Kidney (tissue), 14 donors: Measurements from ENCODE around the gene FRAS1. TPM values are rescaled to one million over a fixed set of nuclear protein-coding genes. Genes with fewer than 3 reads are reported as not detected.
A peak's percentile ranks its signal among the peaks of the same experiment; 100 is the strongest.

Source experiments
- DNase-seq, 5 donors: peaks; one replicate each; pipeline ENCODE4 v3.0.0-alpha.2; 2013 to 2020
- FAIRE-seq: peaks from 2 replicates; lab custom pipeline; 2012; peaks lifted over from hg19 to GRCh38; lab: Jason Lieb, UNC
- H3K27ac ChIP-seq, 2 donors: one replicate each; pipeline ENCODE4 v1.7.0; 2013; ENCODE audit warnings: low read depth in 2 of 2, low read length in 2 of 2, inconsistent platforms in 1 of 2
- H3K27me3 ChIP-seq: one replicate; pipeline ENCODE4 v1.7.1; 2013; ENCODE audit warnings: low read length, inconsistent platforms; ENCODE audit not compliant: control insufficient read depth, insufficient read depth
- H3K36me3 ChIP-seq, 3 donors: one replicate each; pipeline versions ENCODE4 v1.7.0 to v1.7.1; 2013; ENCODE audit warnings: low read length in 3 of 3, control low read depth in 1 of 3, inconsistent platforms in 1 of 3; ENCODE audit not compliant: insufficient read depth in 3 of 3, control insufficient read depth in 2 of 3
- H3K4me1 ChIP-seq, 3 donors: one replicate each; pipeline versions ENCODE4 v1.7.0 to v1.7.1; 2013; ENCODE audit warnings: low read length in 3 of 3, inconsistent platforms in 1 of 3, low read depth in 1 of 3; ENCODE audit not compliant: control insufficient read depth in 2 of 3, insufficient read depth in 2 of 3
- H3K4me3 ChIP-seq, 3 donors: one replicate each; pipeline versions ENCODE4 v1.7.0 to v1.8.1; 2013; ENCODE audit warnings: low read length in 3 of 3, control low read depth in 1 of 3, inconsistent platforms in 1 of 3
- H3K9ac ChIP-seq, 3 donors: one replicate each; pipeline versions ENCODE4 v1.7.0 to v1.7.1; 2013; ENCODE audit warnings: low read length in 3 of 3, control low read depth in 1 of 3, inconsistent platforms in 1 of 3
- H3K9me3 ChIP-seq, 3 donors: one replicate each; pipeline versions ENCODE4 v1.7.0 to v1.7.1; 2013; ENCODE audit warnings: low read length in 3 of 3, control low read depth in 1 of 3, inconsistent platforms in 1 of 3; ENCODE audit not compliant: control insufficient read depth in 2 of 3, insufficient read depth in 1 of 3
- intact Hi-C: fragments of 100-400 bp; cut with DNase I; formaldehyde crosslinking; loops from one replicate; pipeline ENCODE4 v1.11.1; 2022
- polyA plus RNA-seq: library from polyadenylated mRNA; stranded (reverse); fragments of 350-450 nt; fragmentation: Illumina TruSeq; extraction: RNeasy Lipid Tissue Mini Kit (QIAGEN cat#74804); gene quantifications from one replicate; pipeline ENCODE4 v1.2.3, GENCODE V29; 2014; ENCODE audit warnings: low read depth, low replicate concordance; ENCODE audit not compliant: insufficient read depth
- total RNA-seq: library from RNA; stranded (reverse); fragmentation: NEBNext Ultra II Directional; extraction: Animal tissue kit (Norgen Biotek cat#: 25700); gene quantifications from one replicate; pipeline ENCODE4 v1.2.1, GENCODE V29; 2021
- TF ChIP-seq, protein P1 (sequence below): IDR thresholded peaks from 3 replicates; pipeline ENCODE4 v1.5.1; 2012; ENCODE audit warnings: mild to moderate bottlenecking, moderate library complexity, borderline replicate concordance; ENCODE audit not compliant: insufficient read depth; ENCODE audit errors: extremely low read depth
- donor health status: control.
- donor health status: control.
- donor health status: control.
- donor health status: control.
- donor health status: control.
- donor health status: DM: yes; HTN: yes; CAD: no.
- donor health status: Normal renal cell carcinoma (clear cell type).

FRAS1 gene
- total and polyA plus RNA-seq, 2 donors from 2014 or later = 6.5 to 31.5 TPM

GRCh38 chr4:78417603-78418002, 360.5 kb downstream of the FRAS1 start:
- H3K9me3 ChIP-seq = no peaks in the 10 kb centered on the region
- H3K4me3 ChIP-seq = no peak overlapping the region
- H3K27me3 ChIP-seq = no peaks in the 10 kb centered on the region
- TF ChIP-seq, protein P1, sequence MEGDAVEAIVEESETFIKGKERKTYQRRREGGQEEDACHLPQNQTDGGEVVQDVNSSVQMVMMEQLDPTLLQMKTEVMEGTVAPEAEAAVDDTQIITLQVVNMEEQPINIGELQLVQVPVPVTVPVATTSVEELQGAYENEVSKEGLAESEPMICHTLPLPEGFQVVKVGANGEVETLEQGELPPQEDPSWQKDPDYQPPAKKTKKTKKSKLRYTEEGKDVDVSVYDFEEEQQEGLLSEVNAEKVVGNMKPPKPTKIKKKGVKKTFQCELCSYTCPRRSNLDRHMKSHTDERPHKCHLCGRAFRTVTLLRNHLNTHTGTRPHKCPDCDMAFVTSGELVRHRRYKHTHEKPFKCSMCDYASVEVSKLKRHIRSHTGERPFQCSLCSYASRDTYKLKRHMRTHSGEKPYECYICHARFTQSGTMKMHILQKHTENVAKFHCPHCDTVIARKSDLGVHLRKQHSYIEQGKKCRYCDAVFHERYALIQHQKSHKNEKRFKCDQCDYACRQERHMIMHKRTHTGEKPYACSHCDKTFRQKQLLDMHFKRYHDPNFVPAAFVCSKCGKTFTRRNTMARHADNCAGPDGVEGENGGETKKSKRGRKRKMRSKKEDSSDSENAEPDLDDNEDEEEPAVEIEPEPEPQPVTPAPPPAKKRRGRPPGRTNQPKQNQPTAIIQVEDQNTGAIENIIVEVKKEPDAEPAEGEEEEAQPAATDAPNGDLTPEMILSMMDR = no peak
- peaks cover 0 to 3% (median 0%) of the 10 kb centered on the region in 3 donors for H3K4me1 ChIP-seq
- no peak for DNase-seq
- H3K27ac ChIP-seq = no peak overlapping the region
- intact Hi-C loops = no loop called here
- H3K9ac ChIP-seq = no peak overlapping the region
- no peak for FAIRE-seq
- peaks cover 0 to 12% (median 9%) of the 10 kb centered on the region in 3 donors for H3K36me3 ChIP-seq

- TF ChIP-seq, protein P1 = no peak
- FAIRE-seq = no peak
- Histone ChIP-seq H3K9ac (no peak overlapping the region), H3K4me3 (no peak overlapping the region), H3K36me3 (peaks cover 0 to 9% (median 6%) of the 10 kb centered on the region in 3 donors), H3K27ac (no peak overlapping the region), H3K9me3 (no peaks in the 10 kb centered on the region), H3K27me3 (no peaks in the 10 kb centered on the region), H3K4me1 (peaks cover 0 to 3% (median 0%) of the 10 kb centered on the region in 3 donors)
- DNase-seq = peak in 1 of 5 donors; percentile 28
- intact Hi-C loops = no loop called here
These were observed 361.3 kb downstream of the FRAS1 start for GRCh38 chr4:78418406-78418805.

DNA sequence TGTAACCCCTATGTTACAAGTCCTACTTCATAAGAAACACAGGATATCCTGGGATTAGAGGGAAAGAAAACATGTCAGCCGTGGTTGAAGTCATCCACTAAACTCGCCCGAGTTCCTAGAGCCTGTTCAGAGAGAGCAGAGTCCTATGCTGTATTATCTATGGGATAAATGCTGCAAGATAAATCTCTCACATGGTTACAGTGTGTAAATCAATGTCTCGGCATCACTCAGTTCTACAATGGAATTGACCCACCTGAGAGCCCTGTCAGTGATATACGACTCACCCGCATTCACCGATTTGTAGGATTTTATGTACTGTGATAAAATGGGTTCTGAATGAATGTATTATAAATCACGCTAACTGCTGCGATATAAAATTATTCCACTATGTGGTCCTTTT, 366.7 kb downstream of the FRAS1 start:
- intact Hi-C loops = no loop called here
- H3K27ac ChIP-seq = no peak overlapping the region

More for the DNA sequence above, 366.7 kb downstream of the FRAS1 start:
- no peaks in the 10 kb centered on the region for H3K27me3 ChIP-seq
- H3K4me3 ChIP-seq = no peak overlapping the region
- peaks cover 0 to 6% (median 4%) of the 10 kb centered on the region in 3 donors for H3K36me3 ChIP-seq
- FAIRE-seq (no peak), DNase-seq (peak in 1 of 5 donors; percentile 39)
- no peaks in the 10 kb centered on the region for H3K9me3 ChIP-seq
- TF ChIP-seq, protein P1 = no peak
- H3K4me1 ChIP-seq = peaks cover 0 to 14% (median 3%) of the 10 kb centered on the region in 3 donors
- H3K9ac ChIP-seq = no peak overlapping the region
